ENCODE results near the gene UNCX.
"Not testable (repeated sequence)": the region's sequence is repeated elsewhere in the genome, so short reads cannot be mapped to it uniquely, and the experiment has no call there.

Gene UNCX

GRCh38 chr7:1232623-1233332 lies at the start of gene UNCX:
Gene UNCX (plus strand): TSS chr7:1232872. CDS start chr7:1233018, 146 bp downstream.
- no peak for DNase-seq

GRCh38 chr7:1187127-1187526 lies 45.5 kb upstream of the UNCX start:
- DNase-seq, result no peak

GRCh38 chr7:1188720-1189294 lies 43.9 kb upstream of the UNCX start:
- DNase-seq, result no peak

- DNase-seq, result no peak
Observed at GRCh38 chr7:1189986-1190772, 42.5 kb upstream of the UNCX start.

- DNase-seq, result no peak
Observed at GRCh38 chr7:1192171-1192676, 40.4 kb upstream of the UNCX start.

- DNase-seq, result peak in 1 of 2 donors; percentile 36
Observed at GRCh38 chr7:1193593-1194424, 38.9 kb upstream of the UNCX start.

- DNase-seq, result not testable (repeated sequence)
Observed at GRCh38 chr7:1196441-1196840, 36.2 kb upstream of the UNCX start.

GRCh38 chr7:1196950-1197349 lies 35.7 kb upstream of the UNCX start:
- DNase-seq, result no peak

GRCh38 chr7:1197997-1198625 lies 34.6 kb upstream of the UNCX start:
- DNase-seq, result no peak

GRCh38 chr7:1200045-1200444 lies 32.6 kb upstream of the UNCX start:
- no peak for DNase-seq

- DNase-seq, result no peak
Observed at GRCh38 chr7:1201916-1202315, 30.8 kb upstream of the UNCX start.

GRCh38 chr7:1202914-1203313 lies 29.8 kb upstream of the UNCX start:
- DNase-seq, result not testable (repeated sequence)

GRCh38 chr7:1204460-1205140 lies 28.1 kb upstream of the UNCX start:
- no peak for DNase-seq

- DNase-seq, result not testable (repeated sequence)
Observed at GRCh38 chr7:1205742-1206141, 26.9 kb upstream of the UNCX start.

GRCh38 chr7:1209097-1209496 lies 23.6 kb upstream of the UNCX start:
- no peak for DNase-seq

GRCh38 chr7:1210321-1210978 lies 22.2 kb upstream of the UNCX start:
- no peak for DNase-seq

GRCh38 chr7:1210979-1211608 lies 21.6 kb upstream of the UNCX start:
- DNase-seq, result no peak

GRCh38 chr7:1211611-1212010 lies 21.1 kb upstream of the UNCX start:
- DNase-seq, result no peak

- DNase-seq, result not testable (repeated sequence)
Observed at GRCh38 chr7:1212025-1212424, 20.6 kb upstream of the UNCX start.

- no peak for DNase-seq
Observed at GRCh38 chr7:1214516-1214915, 18.2 kb upstream of the UNCX start.
